Measurements from ENCODE around the gene WFDC10B.

The WFDC10B gene

DNA sequence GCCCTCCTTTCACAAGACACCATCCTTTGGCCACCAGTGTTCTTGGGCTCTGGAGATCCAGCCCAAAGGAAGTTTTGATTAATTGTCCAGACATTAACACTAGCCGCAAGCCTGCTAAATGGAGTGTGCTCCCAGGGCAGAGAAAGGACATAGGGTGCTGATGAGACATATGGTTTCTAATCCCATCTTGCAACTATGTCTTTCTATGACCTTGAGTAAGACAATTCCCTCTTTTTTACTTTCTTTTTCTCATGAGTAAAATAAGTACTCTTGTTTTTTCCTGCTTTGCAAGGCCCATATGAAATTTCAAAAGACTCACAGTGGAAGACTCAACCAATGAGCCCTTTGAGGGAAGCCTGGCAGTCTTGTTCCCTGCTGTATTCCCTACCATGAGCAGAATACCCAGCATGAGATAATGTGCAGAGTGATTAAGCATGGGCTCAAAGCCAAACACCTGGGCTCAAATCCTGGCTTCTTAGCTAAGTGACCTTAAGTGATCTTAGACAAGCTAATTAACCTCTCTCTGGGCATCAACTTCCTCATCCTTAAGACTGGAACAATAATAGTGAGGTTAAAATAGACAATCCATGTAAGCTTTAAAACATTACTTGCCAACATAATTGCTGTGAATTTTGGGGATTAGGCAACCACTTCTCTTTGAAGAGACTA lies at the start of gene WFDC10B:
Gene WFDC10B (minus strand): TSS at position 51 of the 669 bp plus-strand sequence. CDS start 19,027 bp downstream, outside the sequence.
- ChIA-PET CTCF (interaction anchor here (1.2 kb wide), 1 partner anchor 66 kb away, joined by 6 read pairs; no protein-coding TSS in a partner anchor), POLR2A (no interaction called here)
- TF ChIP-seq, protein P1, sequence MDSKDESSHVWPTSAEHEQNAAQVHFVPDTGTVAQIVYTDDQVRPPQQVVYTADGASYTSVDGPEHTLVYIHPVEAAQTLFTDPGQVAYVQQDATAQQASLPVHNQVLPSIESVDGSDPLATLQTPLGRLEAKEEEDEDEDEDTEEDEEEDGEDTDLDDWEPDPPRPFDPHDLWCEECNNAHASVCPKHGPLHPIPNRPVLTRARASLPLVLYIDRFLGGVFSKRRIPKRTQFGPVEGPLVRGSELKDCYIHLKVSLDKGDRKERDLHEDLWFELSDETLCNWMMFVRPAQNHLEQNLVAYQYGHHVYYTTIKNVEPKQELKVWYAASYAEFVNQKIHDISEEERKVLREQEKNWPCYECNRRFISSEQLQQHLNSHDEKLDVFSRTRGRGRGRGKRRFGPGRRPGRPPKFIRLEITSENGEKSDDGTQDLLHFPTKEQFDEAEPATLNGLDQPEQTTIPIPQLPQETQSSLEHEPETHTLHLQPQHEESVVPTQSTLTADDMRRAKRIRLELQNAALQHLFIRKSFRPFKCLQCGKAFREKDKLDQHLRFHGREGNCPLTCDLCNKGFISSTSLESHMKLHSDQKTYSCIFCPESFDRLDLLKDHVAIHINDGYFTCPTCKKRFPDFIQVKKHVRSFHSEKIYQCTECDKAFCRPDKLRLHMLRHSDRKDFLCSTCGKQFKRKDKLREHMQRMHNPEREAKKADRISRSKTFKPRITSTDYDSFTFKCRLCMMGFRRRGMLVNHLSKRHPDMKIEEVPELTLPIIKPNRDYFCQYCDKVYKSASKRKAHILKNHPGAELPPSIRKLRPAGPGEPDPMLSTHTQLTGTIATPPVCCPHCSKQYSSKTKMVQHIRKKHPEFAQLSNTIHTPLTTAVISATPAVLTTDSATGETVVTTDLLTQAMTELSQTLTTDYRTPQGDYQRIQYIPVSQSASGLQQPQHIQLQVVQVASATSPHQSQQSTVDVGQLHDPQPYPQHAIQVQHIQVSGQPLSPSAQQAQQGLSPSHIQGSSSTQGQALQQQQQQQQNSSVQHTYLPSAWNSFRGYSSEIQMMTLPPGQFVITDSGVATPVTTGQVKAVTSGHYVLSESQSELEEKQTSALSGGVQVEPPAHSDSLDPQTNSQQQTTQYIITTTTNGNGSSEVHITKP (tag by site-specific recombination; IDR thresholded peaks at IDR 0.05) = 0 out of 2 replicates have a peak, but pooled peaks have one; percentile 28
- TF ChIP-seq, protein P2, sequence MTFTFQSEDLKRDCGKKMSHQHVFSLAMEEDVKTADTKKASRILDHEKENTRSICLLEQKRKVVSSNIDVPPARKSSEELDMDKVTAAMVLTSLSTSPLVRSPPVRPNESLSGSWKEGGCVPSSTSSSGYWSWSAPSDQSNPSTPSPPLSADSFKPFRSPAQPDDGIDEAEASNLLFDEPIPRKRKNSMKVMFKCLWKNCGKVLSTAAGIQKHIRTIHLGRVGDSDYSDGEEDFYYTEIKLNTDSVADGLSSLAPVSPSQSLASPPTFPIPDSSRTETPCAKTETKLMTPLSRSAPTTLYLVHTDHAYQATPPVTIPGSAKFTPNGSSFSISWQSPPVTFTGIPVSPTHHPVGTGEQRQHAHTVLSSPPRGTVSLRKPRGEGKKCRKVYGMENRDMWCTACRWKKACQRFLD (tag by site-specific recombination; IDR thresholded peaks at IDR 0.05) = no peak
- TF ChIP-seq ZNF549 (tag by site-specific recombination; IDR thresholded peaks at IDR 0.05) (no peak), ZIC2 (tag by site-specific recombination; IDR thresholded peaks at IDR 0.05) (peak; percentile 37), ZBTB48 (tag by site-specific recombination; IDR thresholded peaks at IDR 0.05) (no peak), ZNF354C (tag by site-specific recombination; IDR thresholded peaks at IDR 0.05; ENCODE audit: borderline replicate concordance, low read depth) (no peak), ZNF202 (tag by site-specific recombination; IDR thresholded peaks at IDR 0.05; ENCODE audit: borderline replicate concordance) (no peak), ZNF776 (tag by site-specific recombination; IDR thresholded peaks at IDR 0.05; ENCODE audit: borderline replicate concordance) (no peak), ZNF626 (tag by site-specific recombination; IDR thresholded peaks at IDR 0.05) (no peak), ZXDB (tag by site-specific recombination; IDR thresholded peaks at IDR 0.05) (no peak), ZNF366 (tag by site-specific recombination; conservative IDR thresholded peaks at IDR 0.05) (no peak), ZNF266 (tag by site-specific recombination; IDR thresholded peaks at IDR 0.05; ENCODE audit: low read depth) (no peak), GLI4 (tag by site-specific recombination; IDR thresholded peaks at IDR 0.05) (no peak), ZNF174 (tag by site-specific recombination; IDR thresholded peaks at IDR 0.05) (no peak), ZNF791 (tag by site-specific recombination; IDR thresholded peaks at IDR 0.05) (no peak), SCRT2 (tag by site-specific recombination; IDR thresholded peaks at IDR 0.05) (no peak)
- TF ChIP-seq, protein P3, sequence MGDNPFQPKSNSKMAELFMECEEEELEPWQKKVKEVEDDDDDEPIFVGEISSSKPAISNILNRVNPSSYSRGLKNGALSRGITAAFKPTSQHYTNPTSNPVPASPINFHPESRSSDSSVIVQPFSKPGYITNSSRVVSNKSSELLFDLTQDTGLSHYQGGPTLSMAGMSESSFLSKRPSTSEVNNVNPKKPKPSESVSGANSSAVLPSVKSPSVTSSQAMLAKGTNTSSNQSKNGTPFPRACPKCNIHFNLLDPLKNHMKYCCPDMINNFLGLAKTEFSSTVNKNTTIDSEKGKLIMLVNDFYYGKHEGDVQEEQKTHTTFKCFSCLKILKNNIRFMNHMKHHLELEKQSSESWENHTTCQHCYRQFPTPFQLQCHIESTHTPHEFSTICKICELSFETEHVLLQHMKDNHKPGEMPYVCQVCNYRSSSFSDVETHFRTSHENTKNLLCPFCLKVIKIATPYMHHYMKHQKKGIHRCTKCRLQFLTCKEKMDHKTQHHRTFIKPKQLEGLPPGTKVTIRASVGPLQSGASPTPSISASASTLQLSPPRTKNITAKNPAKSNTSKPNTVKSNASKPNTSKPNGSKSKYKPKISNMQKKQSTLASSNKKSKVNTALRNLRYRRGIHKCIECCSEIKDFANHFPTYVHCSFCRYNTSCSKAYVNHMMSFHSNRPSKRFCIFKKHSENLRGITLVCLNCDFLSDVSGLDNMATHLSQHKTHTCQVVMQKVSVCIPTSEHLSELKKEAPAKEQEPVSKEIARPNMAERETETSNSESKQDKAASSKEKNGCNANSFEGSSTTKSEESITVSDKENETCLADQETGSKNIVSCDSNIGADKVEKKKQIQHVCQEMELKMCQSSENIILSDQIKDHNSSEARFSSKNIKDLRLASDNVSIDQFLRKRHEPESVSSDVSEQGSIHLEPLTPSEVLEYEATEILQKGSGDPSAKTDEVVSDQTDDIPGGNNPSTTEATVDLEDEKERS (tag by site-specific recombination; IDR thresholded peaks at IDR 0.05) = no peak
- Histone ChIP-seq H3K36me3 (ENCODE audit: control insufficient read depth in 2 of 2, insufficient read depth in 1 of 2, low read length in 2 of 2) (no peaks in the 10 kb centered on the region), H3K4me1 (ENCODE audit: control insufficient read depth, insufficient read depth, low read length) (peaks cover 3% of the 10 kb centered on the region; the same call in 1 of the 2 replicates), H3K27ac (ENCODE audit: extremely low read depth, low read depth, low read length) (no peak within 1 kb of the TSS), H3K9me3 (ENCODE audit: control insufficient read depth, insufficient read depth, low read depth, low read length) (no peaks in the 10 kb centered on the region), H3K4me3 (ENCODE audit: low read depth, low read length) (no peak within 1 kb of the TSS)

DNA sequence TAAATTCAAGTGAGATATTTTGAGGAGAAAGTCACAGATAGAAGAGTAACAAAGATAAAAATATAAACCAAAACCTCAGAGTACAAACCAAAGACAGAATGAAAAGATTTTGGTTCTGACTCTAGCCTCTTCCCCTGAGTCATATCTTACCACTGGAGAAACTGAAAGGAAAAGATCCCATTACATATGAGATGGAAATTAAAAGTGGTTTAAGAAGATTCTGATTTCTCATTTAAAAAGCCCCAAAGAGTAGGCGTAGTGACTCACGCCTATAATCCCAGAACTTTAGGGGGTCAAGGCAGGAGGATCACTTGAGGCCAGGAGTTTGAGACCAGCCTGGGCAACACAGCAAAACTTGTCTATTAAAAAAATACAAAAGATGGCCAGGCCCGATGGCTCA lies 47.9 kb upstream of the WFDC10B start:
- Histone ChIP-seq H3K36me3 (ENCODE audit: control insufficient read depth in 2 of 2, insufficient read depth in 1 of 2, low read length in 2 of 2) (no peaks in the 10 kb centered on the region), H3K9me3 (ENCODE audit: control insufficient read depth, insufficient read depth, low read depth, low read length) (no peaks in the 10 kb centered on the region), H3K4me3 (ENCODE audit: low read depth, low read length) (no peak overlapping the region), H3K27ac (ENCODE audit: extremely low read depth, low read depth, low read length) (no peak overlapping the region), H3K4me1 (ENCODE audit: control insufficient read depth, insufficient read depth, low read length) (no peaks in the 10 kb centered on the region)
- POLR2A ChIA-PET = no interaction called here
- CTCF ChIA-PET = no interaction called here
- TF ChIP-seq ZNF792 (tag by site-specific recombination; IDR thresholded peaks at IDR 0.05) (no peak), ZNF624 (tag by site-specific recombination; IDR thresholded peaks at IDR 0.05) (no peak)
- TF ChIP-seq, protein P4, sequence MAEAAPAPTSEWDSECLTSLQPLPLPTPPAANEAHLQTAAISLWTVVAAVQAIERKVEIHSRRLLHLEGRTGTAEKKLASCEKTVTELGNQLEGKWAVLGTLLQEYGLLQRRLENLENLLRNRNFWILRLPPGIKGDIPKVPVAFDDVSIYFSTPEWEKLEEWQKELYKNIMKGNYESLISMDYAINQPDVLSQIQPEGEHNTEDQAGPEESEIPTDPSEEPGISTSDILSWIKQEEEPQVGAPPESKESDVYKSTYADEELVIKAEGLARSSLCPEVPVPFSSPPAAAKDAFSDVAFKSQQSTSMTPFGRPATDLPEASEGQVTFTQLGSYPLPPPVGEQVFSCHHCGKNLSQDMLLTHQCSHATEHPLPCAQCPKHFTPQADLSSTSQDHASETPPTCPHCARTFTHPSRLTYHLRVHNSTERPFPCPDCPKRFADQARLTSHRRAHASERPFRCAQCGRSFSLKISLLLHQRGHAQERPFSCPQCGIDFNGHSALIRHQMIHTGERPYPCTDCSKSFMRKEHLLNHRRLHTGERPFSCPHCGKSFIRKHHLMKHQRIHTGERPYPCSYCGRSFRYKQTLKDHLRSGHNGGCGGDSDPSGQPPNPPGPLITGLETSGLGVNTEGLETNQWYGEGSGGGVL (tag by site-specific recombination; IDR thresholded peaks at IDR 0.05) = no peak
- TF ChIP-seq, protein P5, sequence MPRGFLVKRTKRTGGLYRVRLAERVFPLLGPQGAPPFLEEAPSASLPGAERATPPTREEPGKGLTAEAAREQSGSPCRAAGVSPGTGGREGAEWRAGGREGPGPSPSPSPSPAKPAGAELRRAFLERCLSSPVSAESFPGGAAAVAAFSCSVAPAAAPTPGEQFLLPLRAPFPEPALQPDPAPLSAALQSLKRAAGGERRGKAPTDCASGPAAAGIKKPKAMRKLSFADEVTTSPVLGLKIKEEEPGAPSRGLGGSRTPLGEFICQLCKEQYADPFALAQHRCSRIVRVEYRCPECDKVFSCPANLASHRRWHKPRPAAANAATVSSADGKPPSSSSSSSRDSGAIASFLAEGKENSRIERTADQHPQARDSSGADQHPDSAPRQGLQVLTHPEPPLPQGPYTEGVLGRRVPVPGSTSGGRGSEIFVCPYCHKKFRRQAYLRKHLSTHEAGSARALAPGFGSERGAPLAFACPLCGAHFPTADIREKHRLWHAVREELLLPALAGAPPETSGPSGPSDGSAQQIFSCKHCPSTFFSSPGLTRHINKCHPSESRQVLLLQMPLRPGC (tag by site-specific recombination; IDR thresholded peaks at IDR 0.05) = no peak
- TF ChIP-seq, protein P6, sequence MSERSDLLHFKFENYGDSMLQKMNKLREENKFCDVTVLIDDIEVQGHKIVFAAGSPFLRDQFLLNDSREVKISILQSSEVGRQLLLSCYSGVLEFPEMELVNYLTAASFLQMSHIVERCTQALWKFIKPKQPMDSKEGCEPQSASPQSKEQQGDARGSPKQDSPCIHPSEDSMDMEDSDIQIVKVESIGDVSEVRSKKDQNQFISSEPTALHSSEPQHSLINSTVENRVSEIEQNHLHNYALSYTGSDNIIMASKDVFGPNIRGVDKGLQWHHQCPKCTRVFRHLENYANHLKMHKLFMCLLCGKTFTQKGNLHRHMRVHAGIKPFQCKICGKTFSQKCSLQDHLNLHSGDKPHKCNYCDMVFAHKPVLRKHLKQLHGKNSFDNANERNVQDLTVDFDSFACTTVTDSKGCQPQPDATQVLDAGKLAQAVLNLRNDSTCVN (tag by site-specific recombination; optimal IDR thresholded peaks at IDR 0.05) = no peak
